ENCODE results near the gene TRAPPC12. TPM values are rescaled to one million over a fixed set of nuclear protein-coding genes. Genes with fewer than 3 reads are reported as not detected.

Gene TRAPPC12
- total RNA-seq, 4 donors from 2014 or later = 28.4 to 64.7 (median 55.9) TPM

DNA sequence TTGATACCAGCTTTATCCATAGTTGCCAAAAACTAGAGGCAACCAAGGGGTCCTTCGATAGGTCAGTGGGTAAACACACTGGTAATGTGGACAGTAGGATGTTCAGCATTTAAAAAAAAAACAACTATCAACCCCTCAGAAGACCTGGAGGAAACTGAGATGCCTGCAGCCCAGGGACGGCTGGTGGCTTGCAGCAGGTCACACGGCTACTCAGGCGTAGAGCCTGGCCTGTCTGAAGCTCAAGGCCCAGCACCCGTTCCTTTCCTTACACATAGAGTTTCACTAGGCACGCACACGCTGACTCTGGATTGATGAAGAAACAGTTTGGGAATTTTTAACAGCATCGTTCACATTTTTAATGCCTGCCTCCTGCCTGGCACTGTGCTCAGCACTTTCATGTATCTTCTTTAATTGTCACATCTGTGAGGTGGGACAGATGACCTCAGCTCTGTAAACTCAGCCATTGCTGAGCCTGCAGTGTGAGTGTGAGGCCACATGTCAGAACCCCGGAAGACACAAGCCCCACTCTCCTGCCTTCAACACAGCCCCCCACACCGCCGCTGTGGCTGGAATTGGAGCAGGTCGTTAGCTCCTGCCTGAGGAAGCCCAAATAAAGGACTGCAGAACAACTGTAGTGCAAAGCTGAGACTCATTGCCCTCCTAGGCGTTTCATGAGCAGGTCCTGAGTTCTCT lies 40.7 kb downstream of the TRAPPC12 start:
- H3K9me3 ChIP-seq = no peaks in the 10 kb centered on the region
- H3K27ac ChIP-seq = peak overlapping the region in 1 of 4 donors; percentile 17
- H3K36me3 ChIP-seq = peaks cover 6 to 91% (median 20%) of the 10 kb centered on the region in 3 donors
- no peak overlapping the region for H3K4me3 ChIP-seq
- no peaks in the 10 kb centered on the region for H3K4me1 ChIP-seq
- 83 to 87% methylated on average over 8 to 11 of the region's 13 CpGs for WGBS, 2 donors
- intact Hi-C loops (cut with DNase I) = no loop called here
- no peak for DNase-seq
- TF ChIP-seq, protein P1, sequence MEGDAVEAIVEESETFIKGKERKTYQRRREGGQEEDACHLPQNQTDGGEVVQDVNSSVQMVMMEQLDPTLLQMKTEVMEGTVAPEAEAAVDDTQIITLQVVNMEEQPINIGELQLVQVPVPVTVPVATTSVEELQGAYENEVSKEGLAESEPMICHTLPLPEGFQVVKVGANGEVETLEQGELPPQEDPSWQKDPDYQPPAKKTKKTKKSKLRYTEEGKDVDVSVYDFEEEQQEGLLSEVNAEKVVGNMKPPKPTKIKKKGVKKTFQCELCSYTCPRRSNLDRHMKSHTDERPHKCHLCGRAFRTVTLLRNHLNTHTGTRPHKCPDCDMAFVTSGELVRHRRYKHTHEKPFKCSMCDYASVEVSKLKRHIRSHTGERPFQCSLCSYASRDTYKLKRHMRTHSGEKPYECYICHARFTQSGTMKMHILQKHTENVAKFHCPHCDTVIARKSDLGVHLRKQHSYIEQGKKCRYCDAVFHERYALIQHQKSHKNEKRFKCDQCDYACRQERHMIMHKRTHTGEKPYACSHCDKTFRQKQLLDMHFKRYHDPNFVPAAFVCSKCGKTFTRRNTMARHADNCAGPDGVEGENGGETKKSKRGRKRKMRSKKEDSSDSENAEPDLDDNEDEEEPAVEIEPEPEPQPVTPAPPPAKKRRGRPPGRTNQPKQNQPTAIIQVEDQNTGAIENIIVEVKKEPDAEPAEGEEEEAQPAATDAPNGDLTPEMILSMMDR (IDR thresholded peaks at IDR 0.05) = no peak
- TF ChIP-seq POLR2A (IDR thresholded peaks at IDR 0.05) = no peak
- no peaks in the 10 kb centered on the region for H3K27me3 ChIP-seq

DNA sequence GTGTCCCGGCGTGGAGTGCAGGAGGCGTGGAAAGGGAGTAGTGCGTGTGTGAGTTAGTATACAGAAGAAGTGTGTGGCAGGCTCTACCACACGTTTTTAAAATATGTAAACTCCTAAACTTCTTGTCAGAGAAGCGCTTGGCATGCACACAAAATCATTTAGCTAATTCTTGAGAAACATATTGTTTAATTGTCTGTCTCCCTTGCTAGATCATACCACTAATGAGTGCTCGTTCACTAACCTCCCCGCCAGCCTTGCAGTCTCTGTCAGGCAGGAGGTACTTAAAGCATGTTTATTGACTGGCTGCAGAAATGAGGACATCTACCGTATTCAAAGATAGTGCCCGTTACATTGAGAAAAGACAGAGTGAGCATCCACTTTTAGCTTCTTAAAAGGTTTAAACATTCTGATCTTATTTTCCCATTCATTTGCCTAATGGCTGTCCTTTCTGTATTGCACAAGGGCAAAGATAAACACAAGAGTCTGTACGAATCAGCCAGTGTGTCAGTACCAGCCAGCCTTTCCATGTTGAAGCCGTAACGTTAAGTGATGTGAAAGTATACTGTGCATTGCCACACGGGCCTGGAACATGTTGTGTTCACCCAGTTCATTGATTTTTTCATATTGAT lies 41.4 kb downstream of the TRAPPC12 start:
- H3K4me3 ChIP-seq = no peak overlapping the region
- intact Hi-C loops (cut with DNase I) = no loop called here

DNA sequence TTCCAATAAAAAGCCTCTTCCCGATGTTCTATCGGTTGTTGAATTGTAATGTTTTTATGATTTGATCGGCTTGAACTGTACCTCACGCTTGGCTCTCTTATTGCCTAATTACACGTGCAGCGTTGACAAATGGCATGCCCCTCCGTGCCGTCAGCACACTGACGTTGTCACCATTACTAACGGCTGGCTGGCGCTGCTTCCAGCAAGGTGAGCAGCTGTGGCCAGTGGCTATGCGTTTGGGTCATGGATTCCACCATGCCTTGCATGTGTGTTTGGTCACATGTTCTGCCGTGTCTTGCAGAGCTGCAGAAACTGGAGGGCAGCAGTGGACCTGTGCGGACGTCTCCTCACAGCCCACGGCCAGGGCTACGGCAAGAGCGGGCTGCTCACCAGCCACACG lies 42.1 kb downstream of the TRAPPC12 start:
- intact Hi-C loops (cut with DNase I) = no loop called here
- DNase-seq = no peak

More for the DNA sequence above, 41.4 kb downstream of the TRAPPC12 start:
- DNase-seq = no peak
- peak overlapping the region in 1 of 4 donors; percentile 17 for H3K27ac ChIP-seq
- H3K27me3 ChIP-seq = no peaks in the 10 kb centered on the region
- WGBS, 2 donors = 79 to 85% methylated on average over 9 to 14 of the region's 14 CpGs
- no peaks in the 10 kb centered on the region for H3K9me3 ChIP-seq
- H3K36me3 ChIP-seq = peaks cover 6 to 94% (median 17%) of the 10 kb centered on the region in 3 donors
- TF ChIP-seq POLR2A (IDR thresholded peaks at IDR 0.05) = no peak
- TF ChIP-seq, protein P1 (IDR thresholded peaks at IDR 0.05) = no peak
- H3K4me1 ChIP-seq = no peaks in the 10 kb centered on the region

DNA sequence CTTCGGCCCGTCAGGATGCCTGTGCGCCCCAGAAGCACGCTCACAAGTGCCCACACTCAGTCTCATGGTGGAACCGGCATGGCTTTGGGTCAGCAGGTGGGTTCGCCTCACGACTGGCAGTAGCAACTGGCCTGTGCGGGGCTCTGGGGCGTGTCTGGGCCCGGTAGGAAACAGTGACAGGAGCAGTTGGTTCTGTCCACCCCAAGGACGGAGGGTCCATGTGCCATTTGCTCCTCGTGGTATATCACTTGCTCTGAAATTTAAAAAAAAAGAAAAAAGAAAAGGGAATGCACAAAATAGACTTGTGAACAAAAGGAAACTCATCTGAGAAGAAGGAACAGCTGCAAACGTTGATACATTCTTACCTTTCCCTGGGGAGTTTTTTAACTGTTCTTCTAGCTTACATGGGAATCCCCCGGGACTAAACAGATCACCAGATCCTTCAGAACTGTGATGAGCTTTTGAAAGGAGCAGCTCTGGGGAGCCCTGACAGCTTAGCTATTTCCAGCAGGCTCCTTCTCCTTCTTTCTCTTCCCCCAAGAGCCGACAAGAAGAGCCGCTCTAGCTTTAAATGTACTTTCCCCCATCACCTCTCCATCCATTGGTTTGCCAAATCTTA lies 42.8 kb downstream of the TRAPPC12 start:
- 77 to 79% methylated on average over 11 to 14 of the region's 16 CpGs for WGBS, 2 donors
- TF ChIP-seq, protein P1 (IDR thresholded peaks at IDR 0.05) = no peak
- no peak for TF ChIP-seq POLR2A (IDR thresholded peaks at IDR 0.05)
- H3K27me3 ChIP-seq = no peaks in the 10 kb centered on the region
- no peak overlapping the region for H3K4me3 ChIP-seq
- H3K36me3 ChIP-seq = peaks cover 11 to 98% (median 17%) of the 10 kb centered on the region in 3 donors
- H3K9me3 ChIP-seq = no peaks in the 10 kb centered on the region
- intact Hi-C loops (cut with DNase I) = no loop called here
- H3K4me1 ChIP-seq = no peaks in the 10 kb centered on the region
- H3K27ac ChIP-seq = no peak overlapping the region
- DNase-seq = no peak

More for the DNA sequence above, 42.1 kb downstream of the TRAPPC12 start:
- 89% methylated on average over 12 to 15 of the region's 19 CpGs for WGBS, 2 donors
- H3K4me1 ChIP-seq = no peaks in the 10 kb centered on the region
- TF ChIP-seq, protein P1 (IDR thresholded peaks at IDR 0.05) = no peak
- TF ChIP-seq POLR2A (IDR thresholded peaks at IDR 0.05) = no peak
- H3K9me3 ChIP-seq = no peaks in the 10 kb centered on the region
- H3K4me3 ChIP-seq = no peak overlapping the region
- peaks cover 6 to 97% (median 17%) of the 10 kb centered on the region in 3 donors for H3K36me3 ChIP-seq
- H3K27ac ChIP-seq = no peak overlapping the region
- H3K27me3 ChIP-seq = no peaks in the 10 kb centered on the region

Measured in esophagus squamous epithelium (tissue), 5 donors.